ENCODE results near the gene SOCS4.
"Not testable (repeated sequence)": the region's sequence is repeated elsewhere in the genome, so short reads cannot be mapped to it uniquely, and the experiment has no call there.

Gene SOCS4

DNA sequence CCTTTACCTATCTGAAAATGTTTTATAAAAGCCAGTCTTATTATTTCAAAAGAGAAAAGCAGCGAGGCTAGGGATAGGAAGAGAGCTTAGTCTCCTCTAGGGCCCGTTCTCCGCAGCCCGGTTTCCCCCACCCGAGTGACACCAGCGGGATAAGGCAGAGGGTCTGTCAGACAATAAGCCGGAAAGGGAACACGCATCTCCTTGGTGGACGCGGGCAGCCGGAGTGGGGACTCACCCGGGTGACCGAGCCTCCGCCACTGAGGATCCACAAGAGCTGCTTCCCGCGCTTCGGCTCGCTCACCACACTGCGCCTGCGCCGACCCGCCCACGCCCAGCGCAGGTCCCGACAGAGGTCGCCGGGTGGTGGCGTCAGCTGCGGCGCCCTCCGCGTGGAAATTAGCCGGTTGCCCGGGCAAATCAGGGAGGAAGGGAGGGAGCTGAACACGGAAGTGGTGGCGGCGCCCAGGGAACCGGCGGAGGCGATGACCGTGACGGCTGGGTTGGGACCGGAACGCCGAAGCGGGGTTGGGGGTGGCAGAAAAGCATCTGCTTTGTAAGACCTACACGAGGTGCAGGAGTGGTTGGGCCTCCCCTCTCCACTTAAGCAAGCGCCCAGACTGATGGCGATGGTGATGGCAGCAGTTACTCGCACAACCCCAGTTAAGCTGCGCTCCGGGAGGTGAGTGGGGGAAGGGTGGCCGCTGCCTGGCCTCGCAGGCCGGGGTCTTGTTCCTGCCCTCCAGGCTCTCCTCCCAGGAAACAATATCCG is at the start of gene SOCS4, which contains the start of gene WDHD1:
Gene SOCS4 (plus strand): TSS at position 444 of the 769 bp plus-strand sequence. CDS start 15,806 bp downstream, outside the sequence.
Gene WDHD1 (minus strand): TSS at position 307 of the 769 bp plus-strand sequence. CDS start 312 bp downstream, outside the sequence.
- peak; percentile 87 for DNase-seq

DNA sequence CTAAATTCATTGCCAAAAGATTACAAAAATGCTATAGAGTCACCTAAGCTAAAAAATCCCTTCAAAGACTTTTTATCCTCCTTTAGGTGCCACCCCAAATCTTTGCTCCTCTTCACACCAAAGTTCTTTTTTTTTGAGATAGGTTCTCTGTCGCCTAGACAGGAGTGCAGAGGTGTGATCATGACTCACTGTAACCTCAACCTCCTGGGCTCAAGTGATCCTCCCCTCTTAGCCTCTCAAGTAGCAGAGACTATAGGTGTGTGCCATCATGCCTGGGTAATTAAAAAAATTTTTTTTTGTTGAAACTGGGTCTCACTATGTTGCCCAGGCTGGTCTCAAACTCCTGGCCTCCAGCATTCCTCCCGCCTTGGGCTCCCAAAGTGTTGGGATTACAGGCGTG is 48.0 kb upstream of the SOCS4 start:
- no peak for DNase-seq

GRCh38 chr14:54981698-54982097 is 45.3 kb upstream of the SOCS4 start:
- peak; percentile 1 for DNase-seq

GRCh38 chr14:54985156-54985555 is 41.9 kb upstream of the SOCS4 start:
- DNase-seq, result no peak

- no peak for DNase-seq
Observed at GRCh38 chr14:55000381-55000780, 26.7 kb upstream of the SOCS4 start.

GRCh38 chr14:55005071-55005470 is 22.0 kb upstream of the SOCS4 start:
- no peak for DNase-seq

DNA sequence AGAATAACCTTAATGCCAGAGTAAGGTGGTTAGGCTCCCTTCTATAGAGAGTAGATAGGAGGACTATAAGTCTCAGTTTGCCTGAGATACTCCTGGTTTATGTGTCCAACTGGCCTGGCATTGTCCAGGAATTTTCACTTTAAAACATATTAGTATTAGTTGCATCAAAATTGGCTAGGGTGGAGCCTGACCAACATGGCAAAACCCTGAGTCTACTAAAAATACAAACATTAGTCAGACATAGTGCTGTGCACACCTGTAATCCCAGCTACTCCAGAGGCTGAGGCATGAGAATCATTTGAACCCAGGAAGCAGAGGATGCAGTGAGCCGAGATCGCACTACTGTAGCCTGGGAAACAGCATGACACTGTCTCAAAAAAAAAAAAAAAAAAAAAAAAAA is 12.0 kb upstream of the SOCS4 start:
- DNase-seq, result no peak

- no peak for DNase-seq
Observed at GRCh38 chr14:55019968-55020554, 7.0 kb upstream of the SOCS4 start.

- DNase-seq, result not testable (repeated sequence)
Observed at GRCh38 chr14:55024365-55024764, 2.7 kb upstream of the SOCS4 start.

GRCh38 chr14:55025948-55026347 is 1.1 kb upstream of the SOCS4 start:
- DNase-seq, result no peak

DNA sequence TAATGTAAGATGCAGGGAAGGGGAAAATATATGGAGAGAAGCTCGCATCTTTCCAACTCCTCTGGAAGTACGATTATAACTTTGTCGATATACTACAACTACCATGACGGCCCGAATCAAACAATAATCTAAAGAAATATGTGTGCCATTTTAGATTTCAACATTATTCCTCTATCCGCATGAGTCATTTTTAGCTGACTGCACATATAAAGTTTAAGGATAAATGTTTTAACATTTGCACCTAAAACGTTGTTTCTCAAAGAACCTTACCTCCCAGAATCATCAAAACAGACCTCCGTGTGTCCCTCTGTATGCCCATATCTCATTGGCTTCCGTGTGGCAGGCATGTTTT is 619 bp upstream of the SOCS4 start:
- no peak for DNase-seq

GRCh38 chr14:55028066-55028465 is 1.0 kb downstream of the SOCS4 start:
- no peak for DNase-seq

DNA sequence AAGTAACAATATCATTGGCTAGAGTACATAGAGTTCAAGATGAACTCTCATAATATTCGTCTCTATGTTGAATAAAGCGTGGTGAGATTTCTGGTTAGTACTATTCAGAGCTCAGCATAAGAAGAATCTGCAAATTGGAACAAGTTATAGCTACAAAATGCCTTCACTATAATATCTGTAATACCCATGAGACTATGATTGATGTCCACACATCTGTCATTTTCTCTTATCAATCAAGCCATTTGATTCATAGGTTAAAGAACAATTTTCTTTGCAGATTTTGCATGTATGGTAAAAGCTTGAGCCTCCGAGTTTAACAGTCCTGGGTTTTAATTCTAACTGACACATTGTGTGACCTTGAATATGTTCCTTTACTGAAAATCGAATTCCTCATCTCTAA is 1.4 kb downstream of the SOCS4 start:
- DNase-seq, result no peak

DNA sequence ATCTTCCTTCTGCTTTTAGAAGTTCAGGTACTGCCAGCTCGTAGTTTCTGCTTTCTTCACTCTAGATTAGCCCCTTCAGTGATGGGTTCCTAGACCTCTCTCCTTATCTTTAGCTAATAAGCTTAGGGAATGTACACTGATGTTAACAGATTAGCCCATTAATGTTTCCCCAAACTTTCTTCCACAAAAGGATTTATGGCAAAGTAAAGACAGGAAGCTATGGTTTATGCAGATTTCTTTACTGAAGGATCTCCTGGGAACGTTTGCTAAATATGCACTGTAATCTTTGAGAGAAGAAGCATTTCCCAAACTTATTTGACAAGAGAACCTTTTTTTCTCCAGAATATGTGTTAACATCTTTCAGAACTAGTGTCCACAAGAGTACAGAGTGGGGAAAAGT is 4.2 kb downstream of the SOCS4 start:
- no peak for DNase-seq

GRCh38 chr14:55037995-55038394 is 11.0 kb downstream of the SOCS4 start:
- DNase-seq, result not testable (repeated sequence)

GRCh38 chr14:55038708-55039107 is 11.7 kb downstream of the SOCS4 start:
- no peak for DNase-seq

GRCh38 chr14:55043528-55043927 is 16.5 kb downstream of the SOCS4 start:
- no peak for DNase-seq

DNA sequence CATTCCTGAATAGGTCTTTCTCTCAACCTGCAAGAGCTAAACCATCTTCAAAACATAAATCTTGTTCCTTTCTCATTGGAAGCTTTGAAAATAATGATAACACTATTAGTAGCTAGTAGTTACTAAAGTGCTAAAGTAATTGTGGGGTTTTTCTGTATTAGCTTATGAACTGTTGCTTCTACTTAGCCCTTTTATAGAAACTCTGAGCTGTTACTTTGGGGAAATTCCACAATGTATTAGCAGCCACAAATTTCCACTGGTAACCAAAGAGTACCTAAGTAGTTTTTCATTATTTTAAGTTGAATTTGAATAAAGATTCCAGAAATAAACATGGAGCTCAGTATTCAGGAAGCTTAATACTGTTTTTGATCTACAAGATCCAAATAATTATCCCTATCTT is 18.1 kb downstream of the SOCS4 start:
- no peak for DNase-seq

DNA sequence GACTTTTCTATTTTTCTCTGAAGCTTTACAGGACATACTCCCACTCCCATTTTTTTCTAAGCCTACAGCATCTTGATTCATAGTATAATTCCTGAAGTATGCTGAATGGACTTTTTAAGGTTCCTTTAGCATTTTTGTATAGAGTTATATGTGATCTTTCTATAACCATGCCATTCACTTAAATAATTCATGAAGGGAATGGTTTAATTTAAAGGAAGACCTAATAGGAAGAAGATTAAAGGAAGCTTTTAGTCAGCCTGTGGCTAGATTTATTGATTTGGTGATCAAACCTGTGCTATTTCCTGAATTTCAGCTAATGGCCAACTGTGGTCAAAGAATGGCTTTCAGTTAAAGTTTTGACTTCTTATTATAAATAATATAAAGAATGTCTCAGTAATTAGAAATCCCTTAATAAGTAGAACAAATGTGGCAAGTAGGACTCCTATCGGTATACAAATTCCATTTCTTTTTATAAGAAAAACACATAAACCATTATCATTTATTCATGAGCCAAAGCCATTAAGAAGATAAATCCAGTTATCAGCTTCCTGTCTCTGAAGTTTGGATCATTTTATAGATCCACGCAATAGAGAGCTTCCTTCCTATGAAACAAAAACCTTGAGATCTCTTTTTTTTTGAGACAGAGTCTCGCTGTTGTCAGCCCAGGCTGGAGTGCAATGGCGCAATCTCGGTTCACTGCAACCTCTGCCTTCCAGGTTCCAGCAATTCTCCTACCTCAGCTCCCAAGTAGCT is 20.4 kb downstream of the SOCS4 start:
- no peak for DNase-seq

DNA sequence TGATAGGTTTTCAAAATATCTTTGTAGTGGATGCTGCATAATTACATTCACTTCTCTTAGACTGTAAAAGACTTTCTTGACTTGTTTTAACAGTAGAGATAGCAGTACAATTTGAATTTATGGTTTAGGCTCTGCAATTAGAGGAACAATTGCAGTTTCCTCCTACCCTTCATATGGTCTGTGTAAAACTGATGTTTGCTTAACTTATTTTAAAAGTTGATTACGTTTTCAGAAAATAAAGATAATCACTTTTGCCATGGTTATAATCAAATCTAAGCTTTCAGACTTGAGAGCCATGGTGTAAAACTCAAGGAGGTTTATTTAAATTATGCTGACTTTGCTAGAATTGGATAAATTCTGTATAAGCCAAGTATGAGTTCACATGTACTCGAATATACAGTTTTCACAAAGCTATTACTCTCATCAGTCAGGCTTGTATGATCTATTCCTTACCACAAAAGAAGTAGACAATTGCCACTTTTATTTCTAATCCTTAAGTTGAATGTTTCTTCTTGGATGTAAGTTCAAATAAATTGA is 21.9 kb downstream of the SOCS4 start:
- DNase-seq, result no peak

GRCh38 chr14:55051165-55051422 is 24.1 kb downstream of the SOCS4 start:
- DNase-seq, result no peak

DNA sequence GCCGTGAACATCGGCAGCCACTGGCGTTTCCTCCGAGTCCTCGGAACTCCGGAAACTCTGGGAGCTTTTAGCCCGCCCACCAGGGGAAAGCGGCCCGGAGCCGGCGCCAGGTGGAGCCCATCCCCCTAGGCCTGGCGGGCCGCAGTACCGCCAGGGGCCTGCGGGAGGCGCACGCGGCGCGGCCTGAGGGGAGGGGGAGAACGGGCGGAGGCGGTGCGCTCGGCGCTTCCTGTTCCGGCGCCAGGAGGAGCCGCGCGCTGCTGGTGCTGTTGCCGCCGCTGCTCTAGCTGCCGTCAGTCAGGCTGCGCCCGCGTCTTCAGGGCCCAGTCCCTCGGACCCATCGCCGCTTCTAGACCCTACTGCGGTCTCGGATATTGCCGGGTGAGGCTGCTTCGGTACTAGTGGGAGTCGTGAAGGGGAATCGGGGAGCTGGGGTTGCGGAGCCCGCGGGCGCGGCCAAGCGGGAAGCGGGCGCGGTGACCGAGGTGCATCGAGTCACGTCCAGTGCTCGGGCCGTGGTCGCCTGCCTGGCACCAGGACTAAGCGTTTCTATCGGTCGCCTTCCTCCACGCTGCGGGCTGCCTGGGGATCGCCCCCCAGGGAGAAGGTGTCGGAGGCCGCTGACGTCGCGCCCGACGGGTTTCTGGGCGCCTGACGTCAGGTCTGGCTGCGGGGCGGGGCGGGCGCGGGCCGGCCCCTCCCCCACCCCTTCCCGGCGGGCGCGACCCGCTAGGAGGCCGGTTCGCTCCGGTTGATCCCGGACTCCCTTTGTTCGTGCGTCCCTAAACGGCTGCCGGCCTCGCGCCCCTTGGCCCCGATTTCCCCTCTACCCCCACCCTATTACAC is 24.6 kb downstream of the SOCS4 start, which contains the start of gene MAPK1IP1L:
Gene MAPK1IP1L (plus strand): TSS at position 225 of the 846 bp plus-strand sequence. CDS start 10,037 bp downstream, outside the sequence.
- peak; percentile 89 for DNase-seq

All from NCI-H1694 treated with DMSO at 0.1 percent for 48 hours (cell line).